Esophagus squamous epithelium (tissue), 4 donors: ENCODE measurements around the gene HEYL.

Experiments used
- CTCF ChIP-seq, 6 experiments: fragments of 450-650 bp in 4 of 6; fragments of 200-600 bp in 2 of 6; sonication (generic) in 2 of 6; IDR thresholded peaks; one replicate each; pipeline ENCODE4 v1.5.1; 2016 to 2019; ENCODE audit warnings: antibody characterized with exemption in 6 of 6, mild to moderate bottlenecking in 4 of 6, moderate library complexity in 4 of 6
- POLR2A ChIP-seq, 4 donors: fragments of 450-650 bp; IDR thresholded peaks; one replicate each; pipeline ENCODE4 v1.6.1; 2017; ENCODE audit warnings: antibody characterized with exemption in 4 of 4, mild to moderate bottlenecking in 4 of 4, moderate library complexity in 3 of 4

GRCh38 chr1:39632682-39633417, 6.6 kb downstream of the HEYL start:
- TF ChIP-seq CTCF (IDR thresholded peaks at IDR 0.05), result no peak
- TF ChIP-seq POLR2A (IDR thresholded peaks at IDR 0.05), result no peak
